ENCODE measurements around the gene TOP2A. TPM values are rescaled to one million over a fixed set of nuclear protein-coding genes. Genes with fewer than 3 reads are reported as not detected.

Gene TOP2A
- total RNA-seq, 1 experiment from 2014 or later: 141 TPM

- H4K20me1 ChIP-seq (ENCODE audit: insufficient read depth): no peaks in the 10 kb centered on the region; the same call in 1 of the 2 replicates
- no peak overlapping the region for H2AFZ ChIP-seq (ENCODE audit: low read depth, low read length, poor library complexity, severe bottlenecking)
- TF ChIP-seq YY1 (IDR thresholded peaks at IDR 0.05; ENCODE audit: extremely low read depth, insufficient replicate concordance, low read depth, low read length): no peak
- peak; percentile 67 for TF ChIP-seq POLR2AphosphoS5 (IDR thresholded peaks at IDR 0.05; ENCODE audit: low read depth, low read length)
- peak; percentile 22; the same call in 1 of the 2 replicates for TF ChIP-seq MAX (IDR thresholded peaks at IDR 0.05)
- TF ChIP-seq CTCF (IDR thresholded peaks at IDR 0.05 in 2 of 3, conservative IDR thresholded peaks at IDR 0.05 in 1 of 3; ENCODE audit: borderline replicate concordance in 1 of 3, insufficient read depth in 1 of 3, low read depth in 2 of 3, low read length in 2 of 3): no peak
- peak overlapping the region; percentile 72 for H3K27ac ChIP-seq (ENCODE audit: low read depth, low read length)
- no peaks in the 10 kb centered on the region for H3K9me3 ChIP-seq (ENCODE audit: control insufficient read depth in 1 of 2, insufficient read depth in 1 of 2, low read depth in 1 of 2, low read length in 2 of 2)
- no peaks in the 10 kb centered on the region for H3K27me3 ChIP-seq (ENCODE audit: insufficient read depth, low read length)
- H3K9me2 ChIP-seq (ENCODE audit: insufficient read depth): no peaks in the 10 kb centered on the region
- H3K4me1 ChIP-seq (ENCODE audit: control insufficient read depth in 1 of 2, insufficient read depth in 2 of 2, low read length in 2 of 2): peaks cover 24 to 62% of the 10 kb centered on the region in 2 experiments
- DNase-seq (ENCODE audit: low read depth, low spot score) (no peak), ATAC-seq (peak; percentile 62)
- H3K4me2 ChIP-seq (ENCODE audit: low read length): peak overlapping the region; percentile 80
- ChIA-PET CTCF (interaction anchor here (1.2 kb wide), 1 partner anchor 274 kb away, joined by 3 read pairs; no protein-coding TSS in a partner anchor), POLR2A (no interaction called here), RAD21 (ENCODE audit: low non-redundant PET in 1 of 2, low total read pairs in 2 of 2, uncharacterized antibody in 2 of 2, unreplicated experiment in 2 of 2) (no interaction called here)
- no TSS peak for BruUV-seq (replicated peaks)
- peaks cover 0 to 4% of the 10 kb centered on the region in 2 experiments; a peak in 1 of 4 replicates for H3K36me3 ChIP-seq (ENCODE audit: control insufficient read depth in 1 of 2, insufficient read depth in 2 of 2, low read length in 2 of 2)
- peak overlapping the region; percentile 73 for H3K9ac ChIP-seq (ENCODE audit: low read length)
- H3K79me2 ChIP-seq (ENCODE audit: insufficient read depth, low read length): peaks cover 84% of the 10 kb centered on the region
- H3K4me3 ChIP-seq (replicated peaks in 1 of 2; ENCODE audit: low read depth in 1 of 2, low read length in 2 of 2): peak overlapping the region; percentile 60 to 68
- intact Hi-C loops (cut with micrococcal nuclease): loop anchor here (2.0 kb wide), 1 partner anchor 23 kb away; no protein-coding TSS in a partner anchor
Measured at GRCh38 chr17:40341808-40342503, 75.7 kb downstream of the TOP2A start.
